ENCODE results near the gene MIF.
A peak's percentile ranks its signal among the peaks of the same experiment; 100 is the strongest.

Gene MIF

DNA sequence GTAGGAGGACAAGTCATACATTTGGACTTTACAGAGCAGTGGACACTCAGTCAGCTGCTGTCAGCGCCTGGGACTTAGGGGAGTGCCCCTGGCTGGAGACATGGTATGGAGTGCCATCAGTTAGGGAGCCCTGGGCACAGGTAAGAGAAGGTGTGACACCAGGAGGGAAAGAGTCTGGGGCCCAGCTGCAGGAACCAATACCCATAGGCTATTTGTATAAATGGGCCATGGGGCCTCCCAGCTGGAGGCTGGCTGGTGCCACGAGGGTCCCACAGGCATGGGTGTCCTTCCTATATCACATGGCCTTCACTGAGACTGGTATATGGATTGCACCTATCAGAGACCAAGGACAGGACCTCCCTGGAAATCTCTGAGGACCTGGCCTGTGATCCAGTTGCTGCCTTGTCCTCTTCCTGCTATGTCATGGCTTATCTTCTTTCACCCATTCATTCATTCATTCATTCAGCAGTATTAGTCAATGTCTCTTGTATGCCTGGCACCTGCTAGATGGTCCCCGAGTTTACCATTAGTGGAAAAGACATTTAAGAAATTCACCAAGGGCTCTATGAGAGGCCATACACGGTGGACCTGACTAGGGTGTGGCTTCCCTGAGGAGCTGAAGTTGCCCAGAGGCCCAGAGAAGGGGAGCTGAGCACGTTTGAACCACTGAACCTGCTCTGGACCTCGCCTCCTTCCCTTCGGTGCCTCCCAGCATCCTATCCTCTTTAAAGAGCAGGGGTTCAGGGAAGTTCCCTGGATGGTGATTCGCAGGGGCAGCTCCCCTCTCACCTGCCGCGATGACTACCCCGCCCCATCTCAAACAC lies 850 bp upstream of the MIF start:
- Histone ChIP-seq H3K4me3 (ENCODE audit: low read depth in 1 of 2, low read length in 2 of 2) (peak overlapping the region; percentile 73 to 89; a peak in 3 of 4 replicates), H3K9me3 (ENCODE audit: insufficient read depth, low read length, severe bottlenecking) (no peaks in the 10 kb centered on the region), H3K79me2 (ENCODE audit: insufficient read depth, low read length) (peaks cover 35% of the 10 kb centered on the region), H4K20me1 (ENCODE audit: insufficient read depth, low read length) (peaks cover 24% of the 10 kb centered on the region), H3K4me2 (ENCODE audit: insufficient read depth, low read length) (peak overlapping the region; percentile 84), H3K4me1 (ENCODE audit: insufficient read depth, low read length) (peaks cover 36% of the 10 kb centered on the region), H3K36me3 (ENCODE audit: insufficient read depth, low read length) (peaks cover 29% of the 10 kb centered on the region), H3K27ac (ENCODE audit: low read length) (peak overlapping the region; percentile 92), H3K27me3 (ENCODE audit: insufficient read depth, low read length, poor library complexity) (no peaks in the 10 kb centered on the region), H2AFZ (ENCODE audit: low read depth, low read length) (peak overlapping the region; percentile 89), H3K9ac (ENCODE audit: low read depth, low read length) (peak overlapping the region; percentile 67)
- DNase-seq (no peak), ATAC-seq (ENCODE audit: insufficient read depth, low read depth) (no peak)
- TF ChIP-seq, protein P1, sequence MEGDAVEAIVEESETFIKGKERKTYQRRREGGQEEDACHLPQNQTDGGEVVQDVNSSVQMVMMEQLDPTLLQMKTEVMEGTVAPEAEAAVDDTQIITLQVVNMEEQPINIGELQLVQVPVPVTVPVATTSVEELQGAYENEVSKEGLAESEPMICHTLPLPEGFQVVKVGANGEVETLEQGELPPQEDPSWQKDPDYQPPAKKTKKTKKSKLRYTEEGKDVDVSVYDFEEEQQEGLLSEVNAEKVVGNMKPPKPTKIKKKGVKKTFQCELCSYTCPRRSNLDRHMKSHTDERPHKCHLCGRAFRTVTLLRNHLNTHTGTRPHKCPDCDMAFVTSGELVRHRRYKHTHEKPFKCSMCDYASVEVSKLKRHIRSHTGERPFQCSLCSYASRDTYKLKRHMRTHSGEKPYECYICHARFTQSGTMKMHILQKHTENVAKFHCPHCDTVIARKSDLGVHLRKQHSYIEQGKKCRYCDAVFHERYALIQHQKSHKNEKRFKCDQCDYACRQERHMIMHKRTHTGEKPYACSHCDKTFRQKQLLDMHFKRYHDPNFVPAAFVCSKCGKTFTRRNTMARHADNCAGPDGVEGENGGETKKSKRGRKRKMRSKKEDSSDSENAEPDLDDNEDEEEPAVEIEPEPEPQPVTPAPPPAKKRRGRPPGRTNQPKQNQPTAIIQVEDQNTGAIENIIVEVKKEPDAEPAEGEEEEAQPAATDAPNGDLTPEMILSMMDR (IDR thresholded peaks at IDR 0.05; ENCODE audit: borderline replicate concordance, extremely low read depth, low read length, poor library complexity, severe bottlenecking) = no peak
- TF ChIP-seq EZH2 (IDR thresholded peaks at IDR 0.05; ENCODE audit: borderline replicate concordance, low read depth, low read length, severe bottlenecking) = no peak

DNA sequence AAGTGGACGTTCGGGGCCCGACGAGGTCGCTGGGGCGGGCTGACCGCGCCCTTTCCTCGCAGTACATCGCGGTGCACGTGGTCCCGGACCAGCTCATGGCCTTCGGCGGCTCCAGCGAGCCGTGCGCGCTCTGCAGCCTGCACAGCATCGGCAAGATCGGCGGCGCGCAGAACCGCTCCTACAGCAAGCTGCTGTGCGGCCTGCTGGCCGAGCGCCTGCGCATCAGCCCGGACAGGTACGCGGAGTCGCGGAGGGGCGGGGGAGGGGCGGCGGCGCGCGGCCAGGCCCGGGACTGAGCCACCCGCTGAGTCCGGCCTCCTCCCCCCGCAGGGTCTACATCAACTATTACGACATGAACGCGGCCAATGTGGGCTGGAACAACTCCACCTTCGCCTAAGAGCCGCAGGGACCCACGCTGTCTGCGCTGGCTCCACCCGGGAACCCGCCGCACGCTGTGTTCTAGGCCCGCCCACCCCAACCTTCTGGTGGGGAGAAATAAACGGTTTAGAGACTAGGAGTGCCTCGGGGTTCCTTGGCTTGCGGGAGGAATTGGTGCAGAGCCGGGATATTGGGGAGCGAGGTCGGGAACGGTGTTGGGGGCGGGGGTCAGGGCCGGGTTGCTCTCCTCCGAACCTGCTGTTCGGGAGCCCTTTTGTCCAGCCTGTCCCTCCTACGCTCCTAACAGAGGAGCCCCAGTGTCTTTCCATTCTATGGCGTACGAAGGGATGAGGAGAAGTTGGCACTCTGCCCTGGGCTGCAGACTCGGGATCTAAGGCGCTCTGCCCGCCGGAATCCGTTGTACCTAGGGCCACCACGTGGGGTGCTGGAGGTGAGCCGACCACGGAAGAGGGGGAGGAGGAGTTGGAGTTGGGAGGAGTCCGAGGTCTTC lies 771 bp downstream of the MIF start:
- Histone ChIP-seq H3K27ac (ENCODE audit: low read length) (peak overlapping the region; percentile 92), H3K4me1 (ENCODE audit: insufficient read depth, low read length) (peaks cover 36% of the 10 kb centered on the region), H3K79me2 (ENCODE audit: insufficient read depth, low read length) (peaks cover 35% of the 10 kb centered on the region), H3K27me3 (ENCODE audit: insufficient read depth, low read length, poor library complexity) (no peaks in the 10 kb centered on the region), H3K9me3 (ENCODE audit: insufficient read depth, low read length, severe bottlenecking) (no peaks in the 10 kb centered on the region), H2AFZ (ENCODE audit: low read depth, low read length) (peak overlapping the region; percentile 89; the same call in 1 of the 2 replicates), H3K4me2 (ENCODE audit: insufficient read depth, low read length) (peak overlapping the region; percentile 84), H4K20me1 (ENCODE audit: insufficient read depth, low read length) (peaks cover 24% of the 10 kb centered on the region), H3K9ac (ENCODE audit: low read depth, low read length) (peak overlapping the region; percentile 67), H3K36me3 (ENCODE audit: insufficient read depth, low read length) (peaks cover 29% of the 10 kb centered on the region), H3K4me3 (ENCODE audit: low read depth in 1 of 2, low read length in 2 of 2) (peak overlapping the region; percentile 73 to 89)
- DNase-seq (peak; percentile 75), ATAC-seq (ENCODE audit: insufficient read depth, low read depth) (peak; percentile 34)
- no peak for TF ChIP-seq EZH2 (IDR thresholded peaks at IDR 0.05; ENCODE audit: borderline replicate concordance, low read depth, low read length, severe bottlenecking)
- TF ChIP-seq, protein P1 (IDR thresholded peaks at IDR 0.05; ENCODE audit: borderline replicate concordance, extremely low read depth, low read length, poor library complexity, severe bottlenecking) = peak; percentile 65

DNA sequence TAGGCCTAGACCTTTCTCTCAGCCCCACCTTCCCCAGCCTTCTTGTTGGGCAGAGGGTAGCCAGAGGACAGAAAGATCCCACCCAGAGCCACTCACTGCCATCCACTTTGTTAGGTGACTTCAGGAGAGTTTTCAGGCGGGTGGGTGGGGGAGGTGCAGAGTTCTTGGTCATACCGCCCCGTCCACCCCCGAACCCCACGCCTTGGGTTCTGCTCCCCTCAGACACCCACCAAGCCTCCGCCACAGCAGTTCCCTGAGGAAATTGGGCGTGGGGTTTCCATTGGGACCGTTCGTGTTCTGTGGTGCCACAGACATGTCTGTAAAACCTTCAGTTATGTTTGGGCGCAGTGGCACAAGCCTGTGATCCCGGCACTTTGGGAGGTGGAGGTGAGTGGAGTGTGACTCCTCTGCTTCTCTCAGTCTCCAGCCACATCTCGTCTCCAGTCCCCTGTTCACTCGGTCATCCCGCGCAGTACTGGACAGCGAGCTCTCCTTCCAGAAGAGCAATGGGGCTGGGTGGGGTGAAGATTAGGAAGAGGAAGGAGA lies 1.5 kb downstream of the MIF start:
- Histone ChIP-seq H3K27me3 (ENCODE audit: insufficient read depth, low read length, poor library complexity) (no peaks in the 10 kb centered on the region), H3K9ac (ENCODE audit: low read depth, low read length) (peak overlapping the region; percentile 67), H4K20me1 (ENCODE audit: insufficient read depth, low read length) (peaks cover 24% of the 10 kb centered on the region), H3K27ac (ENCODE audit: low read length) (peak overlapping the region; percentile 92), H2AFZ (ENCODE audit: low read depth, low read length) (no peak overlapping the region), H3K4me2 (ENCODE audit: insufficient read depth, low read length) (peak overlapping the region; percentile 84), H3K4me3 (ENCODE audit: low read depth in 1 of 2, low read length in 2 of 2) (peak overlapping the region; percentile 73 to 89; a peak in 3 of 4 replicates), H3K9me3 (ENCODE audit: insufficient read depth, low read length, severe bottlenecking) (no peaks in the 10 kb centered on the region), H3K79me2 (ENCODE audit: insufficient read depth, low read length) (peaks cover 35% of the 10 kb centered on the region), H3K4me1 (ENCODE audit: insufficient read depth, low read length) (peaks cover 36% of the 10 kb centered on the region), H3K36me3 (ENCODE audit: insufficient read depth, low read length) (peaks cover 29% of the 10 kb centered on the region)
- TF ChIP-seq EZH2 (IDR thresholded peaks at IDR 0.05; ENCODE audit: borderline replicate concordance, low read depth, low read length, severe bottlenecking) = no peak
- TF ChIP-seq, protein P1 (IDR thresholded peaks at IDR 0.05; ENCODE audit: borderline replicate concordance, extremely low read depth, low read length, poor library complexity, severe bottlenecking) = no peak
- ATAC-seq (ENCODE audit: insufficient read depth, low read depth) = no peak
- DNase-seq = no peak
